HepG2 (cell line): ENCODE data around the gene MED12L. TPM values are rescaled to one million over a fixed set of nuclear protein-coding genes. Genes with fewer than 3 reads are reported as not detected.

Source experiments
- ATAC-seq: fragments of 200-7000 bp; cut with Tn5 transposase; 3 replicates; pipeline ENCODE4 v1.9.1; 2020; ENCODE audit warnings: mild to moderate bottlenecking, moderate library complexity
- BruUV-seq: library from RNA; stranded (reverse); fragments of 400-500 nt; replicated peaks from 2 replicates; lab custom pipeline; 2021; lab: Mats Ljungman, UMichigan
- CTCF ChIA-PET: fragments of 300-600 bp; formaldehyde crosslinking; extraction: SDS; loops from one replicate; lab custom pipeline; 2021; ENCODE audit warnings: low total read pairs, inconsistent platforms, low intra/inter-chr PET ratio; lab: Yijun Ruan, JAX
- POLR2A ChIA-PET: fragments of 350-600 bp; sonication (Branson Sonifier 250); formaldehyde crosslinking; loops from one replicate; lab custom pipeline; 2020; ENCODE audit warnings: antibody characterized with exemption, inconsistent platforms; lab: Yijun Ruan, JAX
- DNase-seq: peaks from one replicate; pipeline ENCODE4 v3.0.0-alpha.2; 2015; ENCODE audit warnings: low spot score
- FAIRE-seq: peaks from 3 replicates; lab custom pipeline; 2011; peaks lifted over from hg19 to GRCh38; lab: Jason Lieb, UNC
- H2AFZ ChIP-seq: one replicate; pipeline ENCODE4 v1.6.1; 2011; ENCODE audit warnings: low read length, inconsistent platforms
- H3K27ac ChIP-seq: fragments of 300-600 bp; 3 replicates; pipeline ENCODE4 v1.8.0; 2011; ENCODE audit warnings: mixed run types, mild to moderate bottlenecking, mixed read lengths, low read length, inconsistent platforms; ENCODE audit not compliant: insufficient read depth; ENCODE audit errors: extremely low read length
- H3K27me3 ChIP-seq, 2 experiments: fragments of 200-600 bp in 1 of 2; 2 replicates in 1 of 2; 3 replicates in 1 of 2; pipeline versions ENCODE4 v1.6.0 to v1.8.0; 2011; ENCODE audit warnings: low read length in 2 of 2, mild to moderate bottlenecking in 2 of 2, moderate library complexity in 2 of 2, inconsistent platforms in 1 of 2; ENCODE audit not compliant: insufficient read depth in 2 of 2, control insufficient read depth in 1 of 2
- H3K36me3 ChIP-seq, 2 experiments: fragments of 200-600 bp in 1 of 2; replicated peaks in 1 of 2; 2 replicates in 1 of 2; 3 replicates in 1 of 2; pipeline versions ENCODE4 v1.5.1 to v1.8.0; 2011; ENCODE audit warnings: low read length in 2 of 2, inconsistent platforms in 1 of 2; ENCODE audit not compliant: insufficient read depth in 2 of 2, control insufficient read depth in 1 of 2
- H3K4me1 ChIP-seq: 2 replicates; pipeline ENCODE4 v1.5.1; 2012; ENCODE audit warnings: low read length, inconsistent platforms; ENCODE audit not compliant: insufficient read depth
- H3K4me2 ChIP-seq: 2 replicates; pipeline ENCODE4 v1.6.0; 2011; ENCODE audit warnings: low read depth, low read length, inconsistent platforms
- H3K4me3 ChIP-seq, 3 experiments: fragments of 200-600 bp in 1 of 3; sonication (generic), shearing (Covaris generic) in 1 of 3; replicated peaks in 1 of 3; 2 replicates each; pipeline ENCODE4 v1.5.1; 2011 to 2016; ENCODE audit warnings: low read length in 3 of 3, inconsistent platforms in 2 of 3, low read depth in 2 of 3, mild to moderate bottlenecking in 2 of 3, control low read depth in 1 of 3, mixed read lengths in 1 of 3; ENCODE audit not compliant: insufficient read depth in 1 of 3
- H3K79me2 ChIP-seq: one replicate; pipeline ENCODE4 v1.6.1; 2011; ENCODE audit warnings: low read length, inconsistent platforms; ENCODE audit not compliant: insufficient read depth
- H3K9ac ChIP-seq: 2 replicates; pipeline ENCODE4 v1.6.0; 2011; ENCODE audit warnings: mild to moderate bottlenecking, low read depth, low read length, inconsistent platforms; ENCODE audit not compliant: insufficient read depth
- H3K9me3 ChIP-seq: 2 replicates; pipeline ENCODE4 v1.5.1; 2012; ENCODE audit warnings: mild to moderate bottlenecking, low read length
- H4K20me1 ChIP-seq: 2 replicates; pipeline ENCODE4 v1.6.0; 2011; ENCODE audit warnings: inconsistent platforms, mild to moderate bottlenecking, low read length, moderate library complexity; ENCODE audit not compliant: insufficient read depth
- HDAC2 ChIP-seq: sonication (generic); formaldehyde crosslinking; IDR thresholded peaks from 2 replicates; pipeline ENCODE4 v1.4.0; 2020; ENCODE audit warnings: missing genetic modification reagents
- TEF ChIP-seq: sonication (generic); formaldehyde crosslinking; IDR thresholded peaks from 2 replicates; pipeline ENCODE4 v1.5.0; 2020; ENCODE audit warnings: missing genetic modification reagents
- ZNF747 ChIP-seq: sonication (generic); formaldehyde crosslinking; IDR thresholded peaks from 2 replicates; pipeline ENCODE4 v1.8.1; 2023; ENCODE audit warnings: missing genetic modification reagents, mild to moderate bottlenecking, borderline replicate concordance
- WGBS: methylation state at CpG from one replicate; pipeline ENCODE4 v1.1.6; 2017; ENCODE audit warnings: low lambda C conversion rate; 5-methylcytosine and 5-hydroxymethylcytosine counted together
- in situ Hi-C: cut with HindIII; loops from 2 replicates; pipeline ENCODE4 v1.10.0; 2017; ENCODE audit warnings: low pct_unique_long_range_greater_than_20kb; ENCODE audit not compliant: extremely low pct_ligation_motif_present
- intact Hi-C: fragments of 100-400 bp; cut with micrococcal nuclease; formaldehyde crosslinking; loops from one replicate; pipeline ENCODE4 v1.10.0; 2022; ENCODE audit not compliant: unreplicated experiment
- polyA plus RNA-seq, 8 experiments: library from polyadenylated mRNA; depleted of rRNA in 3 of 8; stranded (reverse) in 7 of 8; unstranded in 1 of 8; fragments of >200 nt; fragmentation: Illumina TruSeq in 4 of 8; extraction: Trizol in 4 of 8; gene quantifications; 2 replicates each; pipeline versions ENCODE4 v1.2.1 to v1.2.3, GENCODE V29; 2011 to 2016; ENCODE audit warnings: low read depth in 4 of 8, missing spikeins in 1 of 8, mixed read lengths in 1 of 8; ENCODE audit not compliant: insufficient read depth in 1 of 8
- total RNA-seq, 5 experiments: library from RNA; depleted of rRNA; stranded (reverse); fragments of >200 nt; fragmentation: Illumina TruSeq; extraction: Trizol; gene quantifications; 2 replicates each; pipeline ENCODE4 v1.2.3, GENCODE V29; 2016; ENCODE audit warnings: low read depth in 1 of 5
- TF ChIP-seq, protein P1 (sequence below): sonication (generic); formaldehyde crosslinking; IDR thresholded peaks from 2 replicates; pipeline ENCODE4 v1.4.0; 2020; ENCODE audit warnings: mild to moderate bottlenecking, missing genetic modification reagents

MED12L gene
- total and polyA plus RNA-seq, 2 of the 13 experiments (the other 11 are each of a cell fraction or from before 2014, with no cell fraction given), result 0.07 to 0.64 TPM

GRCh38 chr3:151297429-151297828 lies 212.0 kb downstream of the MED12L start:
- Histone ChIP-seq H3K4me2 (no peak overlapping the region), H3K36me3 (no peaks in the 10 kb centered on the region), H3K4me3 (no peak overlapping the region)
- no TSS peak for BruUV-seq
- TF ChIP-seq TEF (CRISPR knock-in tag) (no peak), ZNF747 (CRISPR knock-in tag) (no peak), HDAC2 (CRISPR knock-in tag) (no peak)
- TF ChIP-seq, protein P1, sequence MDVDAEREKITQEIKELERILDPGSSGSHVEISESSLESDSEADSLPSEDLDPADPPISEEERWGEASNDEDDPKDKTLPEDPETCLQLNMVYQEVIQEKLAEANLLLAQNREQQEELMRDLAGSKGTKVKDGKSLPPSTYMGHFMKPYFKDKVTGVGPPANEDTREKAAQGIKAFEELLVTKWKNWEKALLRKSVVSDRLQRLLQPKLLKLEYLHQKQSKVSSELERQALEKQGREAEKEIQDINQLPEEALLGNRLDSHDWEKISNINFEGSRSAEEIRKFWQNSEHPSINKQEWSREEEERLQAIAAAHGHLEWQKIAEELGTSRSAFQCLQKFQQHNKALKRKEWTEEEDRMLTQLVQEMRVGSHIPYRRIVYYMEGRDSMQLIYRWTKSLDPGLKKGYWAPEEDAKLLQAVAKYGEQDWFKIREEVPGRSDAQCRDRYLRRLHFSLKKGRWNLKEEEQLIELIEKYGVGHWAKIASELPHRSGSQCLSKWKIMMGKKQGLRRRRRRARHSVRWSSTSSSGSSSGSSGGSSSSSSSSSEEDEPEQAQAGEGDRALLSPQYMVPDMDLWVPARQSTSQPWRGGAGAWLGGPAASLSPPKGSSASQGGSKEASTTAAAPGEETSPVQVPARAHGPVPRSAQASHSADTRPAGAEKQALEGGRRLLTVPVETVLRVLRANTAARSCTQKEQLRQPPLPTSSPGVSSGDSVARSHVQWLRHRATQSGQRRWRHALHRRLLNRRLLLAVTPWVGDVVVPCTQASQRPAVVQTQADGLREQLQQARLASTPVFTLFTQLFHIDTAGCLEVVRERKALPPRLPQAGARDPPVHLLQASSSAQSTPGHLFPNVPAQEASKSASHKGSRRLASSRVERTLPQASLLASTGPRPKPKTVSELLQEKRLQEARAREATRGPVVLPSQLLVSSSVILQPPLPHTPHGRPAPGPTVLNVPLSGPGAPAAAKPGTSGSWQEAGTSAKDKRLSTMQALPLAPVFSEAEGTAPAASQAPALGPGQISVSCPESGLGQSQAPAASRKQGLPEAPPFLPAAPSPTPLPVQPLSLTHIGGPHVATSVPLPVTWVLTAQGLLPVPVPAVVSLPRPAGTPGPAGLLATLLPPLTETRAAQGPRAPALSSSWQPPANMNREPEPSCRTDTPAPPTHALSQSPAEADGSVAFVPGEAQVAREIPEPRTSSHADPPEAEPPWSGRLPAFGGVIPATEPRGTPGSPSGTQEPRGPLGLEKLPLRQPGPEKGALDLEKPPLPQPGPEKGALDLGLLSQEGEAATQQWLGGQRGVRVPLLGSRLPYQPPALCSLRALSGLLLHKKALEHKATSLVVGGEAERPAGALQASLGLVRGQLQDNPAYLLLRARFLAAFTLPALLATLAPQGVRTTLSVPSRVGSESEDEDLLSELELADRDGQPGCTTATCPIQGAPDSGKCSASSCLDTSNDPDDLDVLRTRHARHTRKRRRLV (CRISPR knock-in tag), result no peak
- TF ChIP-seq, all 625 proteins: peak for 0
- no peak overlapping the region for H3K27ac ChIP-seq
- H3K27me3 ChIP-seq, result no peaks in the 10 kb centered on the region
- no peaks in the 10 kb centered on the region for H4K20me1 ChIP-seq
- FAIRE-seq (no peak), DNase-seq (no peak), ATAC-seq (no peak)
- ChIA-PET CTCF (no interaction called here), POLR2A (no interaction called here)
- no peak overlapping the region for H2AFZ ChIP-seq
- WGBS, result 23% methylated on average over 2 of the region's 2 CpGs
- H3K9ac ChIP-seq, result no peak overlapping the region
- H3K79me2 ChIP-seq, result no peaks in the 10 kb centered on the region
- H3K4me1 ChIP-seq, result no peaks in the 10 kb centered on the region
- no peaks in the 10 kb centered on the region for H3K9me3 ChIP-seq
- intact Hi-C loops (no loop called here), in situ Hi-C loops (no loop called here)
